Renal cortical epithelial cell (primary cell): ENCODE measurements around the gene PA2G4. TPM values are rescaled to one million over a fixed set of nuclear protein-coding genes. Genes with fewer than 3 reads are reported as not detected.
A peak's percentile ranks its signal among the peaks of the same experiment; 100 is the strongest.

Experiments
- DNase-seq: peaks from one replicate; pipeline ENCODE4 v3.0.0-alpha.2; 2011; ENCODE audit warnings: low read depth
- total RNA-seq: library from RNA; depleted of rRNA; stranded (reverse); fragments of >200 nt; gene quantifications from 2 replicates; pipeline ENCODE4 v1.2.3, GENCODE V29; 2014

Gene PA2G4
- total RNA-seq, 1 donor from 2014 or later: 159 TPM

GRCh38 chr12:56152756-56153677, 48.7 kb downstream of the PA2G4 start:
- DNase-seq: no peak

GRCh38 chr12:56153678-56154065, 49.3 kb downstream of the PA2G4 start:
- no peak for DNase-seq

- no peak for DNase-seq
Measured at GRCh38 chr12:56154246-56154771, 50.0 kb downstream of the PA2G4 start.

- DNase-seq: no peak
Measured at GRCh38 chr12:56154818-56155217, 50.5 kb downstream of the PA2G4 start.

GRCh38 chr12:56155256-56155845, 51.0 kb downstream of the PA2G4 start:
- no peak for DNase-seq

- DNase-seq: peak; percentile 54
Measured at GRCh38 chr12:56156464-56157200, 52.3 kb downstream of the PA2G4 start.

GRCh38 chr12:56157201-56158028, 53.1 kb downstream of the PA2G4 start:
- peak; percentile 78 for DNase-seq

- DNase-seq: peak; percentile 97
Measured at GRCh38 chr12:56158029-56158925, 53.9 kb downstream of the PA2G4 start, which contains the start of gene MYL6. Gene MYL6 (plus strand): TSS chr12:56158359. CDS start chr12:56158402, 43 bp downstream.

- DNase-seq: peak; percentile 80
Measured at GRCh38 chr12:56158926-56159461, 54.6 kb downstream of the PA2G4 start.

- DNase-seq: no peak
Measured at GRCh38 chr12:56159482-56160192, 55.3 kb downstream of the PA2G4 start.

GRCh38 chr12:56160193-56160763, 55.9 kb downstream of the PA2G4 start:
- DNase-seq: no peak

GRCh38 chr12:56160894-56161689, 56.7 kb downstream of the PA2G4 start:
- DNase-seq: no peak

GRCh38 chr12:56161690-56162351, 57.5 kb downstream of the PA2G4 start:
- no peak for DNase-seq

- DNase-seq: no peak
Measured at GRCh38 chr12:56162468-56163290, 58.3 kb downstream of the PA2G4 start.
